Prostate gland (tissue), 2 donors: Measurements from ENCODE around the gene WWTR1.

Experiments used
- POLR2A ChIP-seq: fragments of 450-650 bp; IDR thresholded peaks from one replicate; pipeline ENCODE4 v1.6.1; 2016; ENCODE audit warnings: antibody characterized with exemption, mild to moderate bottlenecking
- POLR2AphosphoS5 ChIP-seq: sonication (generic); formaldehyde crosslinking; IDR thresholded peaks from one replicate; pipeline ENCODE4 v1.6.1; 2017; ENCODE audit warnings: antibody characterized with exemption
- TF ChIP-seq, protein P1 (sequence below), 4 experiments: fragments of 200-600 bp in 2 of 4; fragments of 450-650 bp in 2 of 4; sonication (generic) in 2 of 4; IDR thresholded peaks; 1 replicate in 3 of 4; 2 replicates in 1 of 4; pipeline ENCODE4 v1.5.1; 2016 to 2019; ENCODE audit warnings: antibody characterized with exemption in 4 of 4, mild to moderate bottlenecking in 2 of 4, moderate library complexity in 2 of 4

DNA sequence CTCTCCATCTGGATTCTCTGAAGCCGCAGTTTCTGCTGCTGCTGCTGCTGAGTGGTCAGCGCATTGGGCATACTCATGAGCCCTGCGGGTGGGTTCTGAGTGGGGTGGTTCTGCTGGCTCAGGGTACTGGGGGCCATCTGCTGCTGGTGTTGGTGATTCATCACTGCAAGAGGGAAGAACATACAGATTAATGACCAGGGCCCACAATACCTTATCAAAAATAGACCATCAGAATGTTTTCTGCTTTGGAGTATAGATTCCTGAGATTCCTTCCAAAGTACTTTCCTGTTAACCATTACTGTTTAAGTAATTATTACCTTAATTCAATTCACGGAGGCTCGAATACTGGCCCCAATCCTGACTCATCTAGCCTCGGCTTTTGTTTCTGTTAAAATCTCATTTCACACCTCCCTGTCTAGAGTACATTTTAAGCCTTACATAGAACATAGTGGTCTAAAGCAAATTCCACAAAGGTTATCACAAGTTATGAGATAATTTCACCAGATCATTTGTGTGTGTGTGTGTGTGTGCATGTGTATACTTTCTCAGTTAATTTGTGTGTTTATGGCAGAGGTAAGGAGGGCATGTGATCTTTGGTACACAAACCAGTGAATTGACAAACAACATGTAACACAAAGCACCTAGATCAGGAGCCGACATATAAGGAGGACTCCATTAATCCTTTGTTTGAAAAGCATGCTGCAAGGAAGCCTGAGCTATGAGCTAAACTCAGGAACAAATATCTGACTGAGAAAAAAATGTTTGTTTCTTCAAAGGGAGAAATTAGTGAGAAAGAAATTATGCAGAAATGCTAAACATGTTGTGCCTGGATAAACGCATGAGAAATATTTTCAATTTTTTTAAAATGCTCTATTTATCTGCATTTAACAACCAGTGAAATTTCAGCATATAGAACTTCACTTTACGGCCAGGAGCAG is 115.2 kb downstream of the WWTR1 start:
- peak; percentile 65 for TF ChIP-seq POLR2AphosphoS5
- TF ChIP-seq, protein P1, sequence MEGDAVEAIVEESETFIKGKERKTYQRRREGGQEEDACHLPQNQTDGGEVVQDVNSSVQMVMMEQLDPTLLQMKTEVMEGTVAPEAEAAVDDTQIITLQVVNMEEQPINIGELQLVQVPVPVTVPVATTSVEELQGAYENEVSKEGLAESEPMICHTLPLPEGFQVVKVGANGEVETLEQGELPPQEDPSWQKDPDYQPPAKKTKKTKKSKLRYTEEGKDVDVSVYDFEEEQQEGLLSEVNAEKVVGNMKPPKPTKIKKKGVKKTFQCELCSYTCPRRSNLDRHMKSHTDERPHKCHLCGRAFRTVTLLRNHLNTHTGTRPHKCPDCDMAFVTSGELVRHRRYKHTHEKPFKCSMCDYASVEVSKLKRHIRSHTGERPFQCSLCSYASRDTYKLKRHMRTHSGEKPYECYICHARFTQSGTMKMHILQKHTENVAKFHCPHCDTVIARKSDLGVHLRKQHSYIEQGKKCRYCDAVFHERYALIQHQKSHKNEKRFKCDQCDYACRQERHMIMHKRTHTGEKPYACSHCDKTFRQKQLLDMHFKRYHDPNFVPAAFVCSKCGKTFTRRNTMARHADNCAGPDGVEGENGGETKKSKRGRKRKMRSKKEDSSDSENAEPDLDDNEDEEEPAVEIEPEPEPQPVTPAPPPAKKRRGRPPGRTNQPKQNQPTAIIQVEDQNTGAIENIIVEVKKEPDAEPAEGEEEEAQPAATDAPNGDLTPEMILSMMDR (IDR thresholded peaks at IDR 0.05): no peak
- no peak for TF ChIP-seq POLR2A
